GM18508 (cell line): ENCODE results near the gene DOCK7.

Source experiments
- ATAC-seq: cut with Tn5 transposase; IDR thresholded peaks from one replicate; pipeline ENCODE4 v1.9.1; 2021; ENCODE audit warnings: moderate number of reproducible peaks; ENCODE audit not compliant: insufficient read depth, unreplicated experiment

DOCK7 gene

DNA sequence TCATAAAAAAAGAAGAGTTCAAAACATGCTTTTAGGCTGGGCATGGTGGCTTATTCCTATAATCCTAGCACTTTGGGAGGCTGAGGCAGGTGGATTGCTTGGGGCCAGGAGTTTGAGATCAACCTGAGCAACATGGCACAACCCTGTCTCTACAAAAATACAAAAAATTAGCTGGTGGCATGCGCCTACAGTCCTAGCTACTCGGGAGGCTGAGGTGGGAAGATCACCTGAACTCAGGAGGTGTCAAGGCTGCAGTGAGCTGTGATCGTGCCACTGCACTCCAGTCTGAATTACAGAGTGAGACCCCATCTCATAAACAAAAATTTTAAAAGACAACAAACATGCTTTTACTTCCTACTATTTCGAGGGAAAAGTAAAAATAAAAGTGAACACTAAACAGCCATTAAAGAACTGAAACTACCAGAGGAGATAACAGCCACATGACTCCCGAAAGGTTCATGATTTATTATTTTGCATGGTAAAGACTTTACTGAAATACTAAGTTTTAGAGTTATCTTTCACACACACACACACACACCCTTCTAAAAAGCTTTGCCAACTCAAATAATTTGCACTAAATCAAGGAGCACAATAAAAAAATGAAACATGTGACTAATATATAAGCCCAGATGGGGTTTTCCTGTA, 203.2 kb downstream of the DOCK7 start:
- no peak for ATAC-seq

DNA sequence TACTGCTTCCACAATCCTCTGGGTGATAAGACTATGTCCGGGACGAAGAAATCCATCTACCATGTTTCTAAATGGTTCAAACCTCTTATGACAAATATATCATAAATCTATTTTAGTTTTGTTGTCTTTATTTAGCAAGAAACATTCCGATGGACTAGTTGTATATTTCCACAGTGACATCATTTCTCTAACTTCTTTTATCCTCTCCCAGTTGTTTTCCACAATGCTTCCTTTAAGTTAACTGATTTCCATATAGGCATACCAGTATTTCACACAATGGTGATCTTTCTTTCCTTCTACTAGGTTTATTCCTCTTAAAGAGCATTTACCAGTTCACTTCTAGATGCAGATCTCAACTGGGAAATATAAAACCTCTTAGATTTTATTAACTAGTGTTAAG, 206.5 kb downstream of the DOCK7 start:
- ATAC-seq = no peak

DNA sequence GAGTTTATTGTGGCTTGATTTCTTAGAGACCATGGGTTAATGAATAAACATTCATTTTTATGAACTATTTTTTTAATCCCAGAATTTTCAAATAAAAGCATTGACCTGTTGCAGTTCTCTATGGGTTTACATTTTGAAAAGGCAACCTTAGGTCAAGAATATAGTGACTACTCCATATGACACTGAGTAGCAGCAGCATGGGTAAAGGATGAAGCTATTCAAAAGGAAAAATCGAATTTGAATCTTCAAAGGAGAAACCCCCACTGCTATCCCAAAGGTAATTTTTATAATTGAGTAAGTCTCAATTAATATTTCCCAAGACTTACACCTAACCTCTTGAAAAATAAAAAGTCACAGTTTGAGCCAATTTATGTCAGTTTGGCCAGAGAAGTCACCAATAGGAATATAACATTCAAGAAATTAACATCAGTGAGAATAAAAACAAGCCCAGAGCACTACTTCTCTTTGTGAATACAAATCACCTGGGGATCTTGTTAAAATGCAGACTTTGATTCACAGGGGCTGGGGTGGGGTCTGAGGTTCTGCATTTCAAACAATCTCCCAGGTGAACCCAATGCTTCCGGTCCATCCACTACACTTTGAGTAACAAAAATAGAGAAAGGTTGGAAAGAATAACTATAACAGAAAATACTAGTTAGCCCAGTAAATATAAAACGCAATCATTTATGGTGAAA, 211.5 kb downstream of the DOCK7 start:
- no peak for ATAC-seq

DNA sequence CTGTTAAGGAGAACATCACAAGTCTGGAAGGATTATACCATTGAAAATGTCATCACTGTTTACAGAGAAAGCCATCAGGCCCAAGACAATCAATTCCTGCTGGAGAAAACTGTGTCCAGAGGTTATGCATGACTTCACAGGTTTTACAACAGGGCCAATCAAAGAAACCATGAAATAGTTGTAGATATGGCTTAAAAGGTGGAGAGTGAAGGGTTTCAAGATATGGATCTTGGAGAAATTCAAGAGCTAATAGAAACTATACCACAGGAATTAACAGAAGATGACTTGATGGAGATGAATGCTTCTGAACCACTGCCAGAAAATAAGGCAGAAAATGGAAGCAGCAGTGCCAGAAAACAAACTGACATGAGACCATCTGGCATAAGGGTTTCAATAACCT, 221.1 kb downstream of the DOCK7 start:
- no peak for ATAC-seq

DNA sequence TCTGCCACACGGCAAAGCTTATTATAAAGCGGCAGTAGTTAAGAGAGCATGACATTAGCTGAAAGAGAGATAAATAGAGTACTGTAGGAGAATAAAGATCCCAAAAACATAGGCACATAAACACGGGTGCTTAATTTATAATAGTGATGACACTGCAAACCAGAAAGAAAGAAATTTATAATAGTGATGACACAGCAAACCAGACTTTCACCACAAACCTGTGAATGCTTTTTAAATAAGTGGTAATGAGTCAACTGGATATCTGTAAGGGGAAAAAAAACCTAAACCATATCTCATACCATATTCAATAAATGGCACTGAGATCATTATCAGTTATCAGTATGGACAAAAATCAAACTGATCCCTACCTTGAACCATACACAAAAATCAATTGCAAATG, 225.8 kb downstream of the DOCK7 start:
- ATAC-seq = no peak

DNA sequence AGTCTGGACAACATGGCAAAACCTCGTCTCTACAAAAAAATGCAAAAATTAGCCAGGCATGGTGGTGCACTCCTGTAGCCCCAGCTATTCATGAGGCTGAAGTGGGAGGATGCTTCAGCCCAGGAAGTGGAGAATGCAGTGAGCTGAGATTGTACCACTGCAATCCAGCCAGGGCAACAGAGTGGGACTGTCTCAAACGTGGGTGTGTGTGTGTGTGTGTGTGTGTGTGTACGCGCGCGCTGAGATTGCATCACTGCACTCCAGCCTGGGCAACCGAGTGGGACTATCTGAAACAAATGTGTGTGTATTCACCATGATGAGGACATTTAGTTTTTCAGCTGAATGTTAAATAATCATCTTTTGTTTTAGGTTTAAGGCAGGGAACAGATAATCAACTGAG, 230.2 kb downstream of the DOCK7 start:
- no peak for ATAC-seq

DNA sequence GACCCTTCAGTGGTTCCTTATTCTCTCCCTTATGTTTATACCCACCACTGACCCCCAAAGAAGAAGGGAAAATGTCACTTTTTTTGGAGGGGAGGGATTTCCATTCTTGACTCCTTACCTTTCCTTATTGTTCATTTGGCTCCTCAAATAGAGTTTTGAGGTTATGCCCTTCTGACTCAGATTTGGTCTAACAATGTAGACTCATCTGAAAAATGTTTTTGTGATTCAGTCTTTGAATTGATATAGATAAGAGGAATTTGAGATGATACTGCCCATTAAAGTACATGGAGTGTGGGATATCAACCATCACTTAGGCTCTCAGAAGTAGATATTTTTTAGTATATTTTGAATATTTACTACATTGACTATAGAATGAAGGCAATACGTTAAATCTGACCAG, 235.2 kb downstream of the DOCK7 start:
- no peak for ATAC-seq

DNA sequence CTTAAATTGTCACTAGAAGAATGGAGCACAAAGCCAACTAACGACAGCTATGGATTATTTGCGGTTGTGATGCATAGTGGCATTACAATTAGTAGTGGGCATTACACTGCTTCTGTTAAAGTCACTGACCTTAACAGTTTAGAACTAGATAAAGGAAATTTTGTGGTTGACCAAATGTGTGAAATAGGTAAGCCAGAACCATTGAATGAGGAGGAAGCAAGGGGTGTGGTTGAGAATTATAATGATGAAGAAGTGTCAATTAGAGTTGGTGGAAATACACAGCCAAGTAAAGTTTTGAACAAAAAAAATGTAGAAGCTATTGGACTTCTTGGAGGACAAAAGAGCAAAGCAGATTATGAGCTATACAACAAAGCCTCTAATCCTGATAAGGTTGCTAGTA, 237.9 kb downstream of the DOCK7 start:
- no peak for ATAC-seq

DNA sequence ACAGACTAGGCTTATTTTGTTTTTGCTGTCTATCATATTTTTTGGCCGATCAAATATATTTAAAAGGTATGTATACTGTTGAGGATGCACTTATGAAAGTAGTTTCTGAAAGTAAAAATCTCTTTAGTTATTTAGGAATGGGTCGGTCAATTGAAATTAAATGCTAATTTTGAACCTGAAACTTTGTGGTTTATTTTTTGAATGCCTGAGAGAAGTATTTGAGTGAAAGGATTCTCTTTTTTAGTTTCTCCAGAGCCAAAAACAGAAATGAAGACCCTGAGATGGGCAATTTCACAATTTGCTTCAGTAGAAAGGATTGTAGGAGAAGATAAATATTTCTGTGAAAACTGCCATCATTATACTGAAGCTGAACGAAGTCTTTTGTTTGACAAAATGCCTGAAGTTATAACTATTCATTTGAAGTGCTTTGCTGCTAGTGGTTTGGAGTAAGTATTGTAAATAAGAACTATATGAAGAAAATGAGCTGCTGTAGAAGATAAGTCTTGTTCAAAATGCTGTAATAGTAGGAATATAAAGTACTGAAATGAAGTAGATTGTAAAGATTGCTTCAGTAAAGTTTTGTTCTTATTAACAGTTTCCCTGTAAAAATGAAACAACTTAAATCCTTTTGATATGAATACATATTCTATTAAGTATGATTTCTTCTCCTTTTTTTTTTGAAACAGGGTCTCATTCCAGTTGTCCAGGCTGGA, 239.8 kb downstream of the DOCK7 start:
- ATAC-seq = no peak

DNA sequence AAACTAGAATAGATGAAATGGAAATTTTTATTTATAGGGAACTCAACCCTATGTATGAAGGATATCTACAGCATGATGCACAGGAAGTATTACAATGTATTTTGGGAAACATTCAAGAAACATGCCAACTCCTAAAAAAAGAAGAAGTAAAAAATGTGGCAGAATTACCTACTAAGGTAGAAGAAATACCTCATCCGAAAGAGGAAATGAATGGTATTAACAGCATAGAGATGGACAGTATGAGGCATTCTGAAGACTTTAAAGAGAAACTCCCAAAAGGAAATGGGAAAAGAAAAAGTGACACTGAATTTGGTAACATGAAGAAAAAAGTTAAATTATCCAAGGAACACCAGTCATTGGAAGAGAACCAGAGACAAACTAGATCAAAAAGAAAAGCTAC, 243.5 kb downstream of the DOCK7 start:
- ATAC-seq = no peak

DNA sequence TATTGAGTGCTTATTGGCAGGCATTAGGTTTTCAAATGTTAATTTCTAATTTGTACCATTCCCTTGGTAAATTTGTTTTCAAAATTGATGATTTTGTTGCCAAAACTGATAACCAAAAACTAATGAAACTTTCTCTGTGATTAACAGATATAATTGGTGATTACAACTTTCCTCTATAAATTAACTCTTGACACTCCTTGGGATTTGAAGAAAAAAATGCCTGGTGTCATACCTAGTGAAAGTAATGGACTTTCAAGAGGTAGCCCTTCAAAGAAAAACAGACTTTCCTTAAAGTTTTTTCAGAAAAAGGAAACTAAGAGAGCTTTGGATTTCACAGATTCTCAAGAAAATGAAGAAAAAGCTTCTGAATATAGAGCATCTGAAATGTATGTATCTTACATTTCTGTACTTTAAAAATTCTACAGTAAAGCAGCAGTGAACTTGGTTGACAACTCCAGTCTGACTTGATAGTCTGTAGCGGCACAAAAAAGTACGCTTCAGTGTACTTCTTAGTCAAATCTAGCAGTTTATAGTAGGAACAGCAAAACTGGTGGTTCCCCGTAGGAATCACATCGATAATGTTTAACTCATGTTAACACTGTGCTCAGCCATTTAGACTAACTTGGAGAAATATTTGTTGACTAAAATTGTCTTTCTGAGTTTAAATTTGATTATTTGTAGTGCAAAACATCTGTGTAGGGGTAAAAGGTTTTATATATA, 248.4 kb downstream of the DOCK7 start:
- peak; percentile 32 for ATAC-seq

DNA sequence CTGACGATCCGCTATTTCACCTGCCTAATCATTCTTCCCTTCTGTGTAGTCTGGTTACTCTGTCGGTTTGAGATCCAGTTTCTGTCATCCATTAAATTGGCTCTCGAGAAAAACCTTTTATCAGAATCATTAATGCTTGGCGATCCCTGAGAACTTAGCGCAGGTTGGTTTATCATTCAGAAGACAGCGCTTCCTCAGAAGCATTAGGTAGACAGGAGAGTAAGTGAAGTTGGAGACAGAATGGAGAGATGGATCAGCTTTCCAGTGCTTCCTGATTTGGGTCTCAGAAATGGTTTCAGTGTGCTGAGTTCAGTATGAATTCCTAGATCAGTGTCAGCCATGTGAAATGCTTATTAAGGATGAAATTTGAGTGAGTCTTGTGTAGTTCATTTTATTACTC, 250.0 kb downstream of the DOCK7 start:
- no peak for ATAC-seq

DNA sequence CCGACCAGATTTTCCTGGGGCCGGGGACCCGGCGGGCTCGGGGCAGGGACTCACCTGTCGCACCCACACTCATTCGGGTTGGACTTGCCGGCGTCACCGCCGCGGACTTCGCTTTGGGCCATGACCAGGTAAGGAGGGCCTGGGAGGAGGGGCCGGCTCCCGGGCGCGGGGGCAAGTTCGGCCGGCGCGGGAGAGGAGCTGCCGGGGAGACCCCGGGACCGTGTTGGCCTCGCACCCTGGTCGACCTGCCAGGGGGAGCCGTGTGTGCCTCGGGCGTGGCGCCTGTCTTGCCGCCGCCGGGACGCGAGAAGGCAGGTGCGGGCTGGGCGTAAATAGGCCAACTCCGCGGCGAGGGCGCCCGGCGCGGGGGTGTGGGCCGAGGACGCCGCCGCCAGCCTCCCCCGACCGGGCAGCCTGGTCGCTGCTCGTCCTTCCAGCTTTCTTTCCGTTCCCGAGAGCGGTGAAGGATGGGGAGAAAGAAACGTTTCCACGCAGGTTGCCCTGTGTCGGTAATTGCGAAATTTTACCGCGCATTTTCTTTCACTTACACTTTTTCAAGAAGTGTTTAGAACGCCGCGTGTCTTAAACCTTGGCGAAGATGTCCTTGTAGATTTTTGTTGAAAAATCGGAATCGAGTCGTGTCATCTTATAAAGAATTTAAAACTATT, 250.8 kb downstream of the DOCK7 start:
- no peak for ATAC-seq

DNA sequence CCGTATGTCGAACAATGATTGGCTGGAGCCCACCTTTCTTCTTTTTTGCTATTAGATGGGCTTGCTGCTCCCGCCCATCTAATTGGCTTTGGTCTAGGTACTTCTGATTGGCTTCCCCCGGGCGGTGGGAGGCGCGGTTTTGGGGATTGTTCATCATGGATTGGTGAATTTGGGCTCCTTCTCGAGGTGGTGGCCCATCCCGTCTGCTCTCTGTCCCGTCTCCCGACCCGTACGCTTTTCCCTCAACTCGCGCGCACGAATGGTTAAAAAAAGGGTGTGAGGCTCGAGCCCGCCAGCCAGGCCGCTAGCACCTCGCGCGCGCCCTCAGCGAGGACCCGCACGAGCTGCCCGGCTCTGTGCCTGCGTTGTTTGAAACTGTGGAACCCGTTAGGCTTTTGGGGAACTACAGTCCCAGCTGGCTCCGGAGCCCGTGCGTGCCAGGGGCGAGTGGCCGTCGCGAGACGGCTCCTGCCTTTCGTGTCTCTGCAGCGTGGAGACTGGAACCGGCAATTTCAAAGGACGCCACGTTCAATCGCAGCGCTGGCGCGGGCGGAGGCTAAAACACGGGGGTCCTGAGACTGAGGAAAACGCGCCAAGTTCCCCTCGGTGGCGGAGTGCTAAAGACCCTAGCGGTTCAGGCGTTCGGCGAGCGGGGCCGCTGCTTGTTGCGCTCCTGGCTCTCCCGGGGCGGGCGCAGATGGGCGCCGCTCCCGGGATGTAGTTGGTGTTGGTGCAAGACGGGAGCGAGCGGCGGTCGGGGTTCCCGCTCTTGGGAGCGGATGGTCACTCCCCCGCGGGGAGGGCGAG, 251.5 kb downstream of the DOCK7 start, which contains the start of gene USP1:
Gene USP1, plus strand, starts transcription at position 584 of the 807 bp plus-strand sequence. CDS start 2,819 bp downstream, outside the sequence.
- ATAC-seq = peak; percentile 72

DNA sequence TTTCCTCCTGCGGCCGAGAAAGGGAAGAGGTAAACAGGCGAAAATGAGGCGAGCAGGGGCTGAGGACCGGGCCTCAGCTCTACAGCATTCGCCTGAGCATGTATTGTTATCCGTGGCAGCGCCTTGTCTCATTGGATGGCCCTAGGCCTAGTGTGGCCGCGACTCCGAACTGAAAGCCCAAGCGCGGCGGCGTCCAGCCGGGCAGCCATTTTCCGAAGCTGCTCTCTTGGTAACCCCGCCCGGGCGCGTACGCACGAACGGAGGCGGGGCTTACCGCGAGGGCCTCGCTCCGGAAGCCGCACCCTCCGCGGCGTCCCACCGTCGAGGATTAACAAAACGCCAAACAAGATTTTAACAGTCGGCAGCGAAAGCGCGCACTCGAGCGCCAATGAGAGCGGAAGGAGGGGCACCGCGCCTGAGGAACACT, 252.1 kb downstream of the DOCK7 start:
- no peak for ATAC-seq

DNA sequence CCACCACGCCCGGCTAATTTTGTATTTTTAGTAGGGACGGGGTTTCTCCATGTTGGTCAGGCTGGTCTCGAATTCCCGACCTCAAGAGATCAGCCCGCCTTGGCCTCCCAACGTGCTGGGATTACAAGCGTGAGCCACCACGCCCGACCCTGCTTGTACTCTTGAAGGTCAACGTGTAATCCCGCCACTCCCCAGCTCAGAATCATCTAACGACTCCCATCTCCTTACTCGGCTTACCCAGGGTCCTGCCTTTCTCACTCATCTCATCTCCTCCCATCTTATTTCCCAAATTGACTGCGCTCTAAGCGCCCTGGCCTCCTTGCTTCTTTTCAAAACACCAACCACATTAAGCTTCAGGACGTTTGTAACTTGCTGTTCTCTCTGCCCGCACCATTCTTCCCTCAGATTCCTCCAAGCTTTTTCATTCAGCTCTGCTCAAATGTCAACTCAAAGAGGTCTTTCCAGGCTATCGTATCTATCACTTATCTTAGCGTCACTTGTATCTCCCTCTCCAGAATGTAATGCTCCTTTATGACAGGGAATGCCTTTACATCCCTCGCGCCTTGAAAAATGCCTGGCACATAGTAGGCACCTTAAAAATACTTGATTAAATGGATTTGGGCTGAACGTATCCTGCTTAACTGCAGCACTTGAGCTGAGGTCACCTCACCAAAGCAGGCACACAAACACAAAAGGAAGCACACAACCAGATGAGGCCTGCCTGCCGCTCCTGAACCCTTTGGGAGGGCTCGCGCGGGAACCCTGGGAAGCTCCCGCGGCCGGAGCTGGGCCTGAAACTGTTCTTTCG, 252.8 kb downstream of the DOCK7 start:
- ATAC-seq = peak; percentile 3

DNA sequence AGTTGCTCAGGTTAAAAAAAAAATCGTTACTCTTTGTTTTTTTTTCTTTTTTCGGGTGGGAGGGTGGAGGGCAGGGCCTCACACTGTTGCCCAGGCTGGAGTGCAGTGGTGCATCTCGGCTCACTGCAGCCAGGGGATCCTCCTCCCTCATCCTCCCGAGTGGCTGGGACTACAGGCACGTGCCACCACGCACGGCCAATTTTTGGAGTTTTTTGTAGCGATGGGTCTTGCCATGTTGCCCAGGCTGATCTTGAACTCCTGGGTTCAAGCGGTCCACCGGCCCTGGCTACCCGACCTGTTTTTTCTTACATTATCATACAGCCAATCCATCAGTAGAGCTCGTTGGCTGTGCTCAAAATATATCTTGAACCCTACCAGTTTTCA, 253.6 kb downstream of the DOCK7 start:
- no peak for ATAC-seq

DNA sequence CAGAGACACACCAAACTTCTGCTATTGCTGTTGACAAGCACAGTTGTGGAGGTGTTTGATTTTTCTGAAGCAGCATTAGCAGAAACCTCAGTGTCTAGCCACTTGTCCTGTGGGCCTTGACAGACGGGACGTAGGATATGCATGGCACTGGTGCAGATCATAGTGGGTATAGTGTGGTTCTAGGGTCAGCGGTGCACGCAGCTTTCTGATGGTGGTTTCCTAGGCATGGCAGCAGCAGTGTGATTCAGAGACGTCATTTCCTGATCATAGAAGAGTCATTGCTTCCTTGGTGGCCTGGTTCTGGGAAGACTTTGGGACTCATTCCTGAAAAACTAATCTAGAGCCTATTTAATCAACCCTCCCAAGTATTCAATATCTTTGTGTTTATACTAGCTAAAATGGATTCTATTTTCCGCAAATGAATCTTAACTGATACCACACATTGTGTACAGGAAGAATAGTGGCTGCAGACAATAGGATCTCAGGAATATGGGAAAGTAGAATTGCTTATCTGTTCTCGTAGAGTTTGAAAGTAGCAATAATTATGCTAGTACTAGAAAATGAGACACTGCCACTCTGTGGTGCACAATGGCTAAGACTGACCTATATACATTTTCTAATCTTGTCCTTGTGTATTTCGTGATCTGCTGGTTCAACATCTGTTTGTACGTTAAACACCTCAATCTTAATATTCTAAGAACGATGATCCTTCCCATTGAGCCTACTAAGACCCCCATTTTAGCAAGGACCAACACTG, 254.1 kb downstream of the DOCK7 start:
- no peak for ATAC-seq
